ENCODE measurements around the gene SHROOM3. TPM values are rescaled to one million over a fixed set of nuclear protein-coding genes. Genes with fewer than 3 reads are reported as not detected.

The SHROOM3 gene
- polyA plus RNA-seq, 1 donor: 34.3 TPM

DNA sequence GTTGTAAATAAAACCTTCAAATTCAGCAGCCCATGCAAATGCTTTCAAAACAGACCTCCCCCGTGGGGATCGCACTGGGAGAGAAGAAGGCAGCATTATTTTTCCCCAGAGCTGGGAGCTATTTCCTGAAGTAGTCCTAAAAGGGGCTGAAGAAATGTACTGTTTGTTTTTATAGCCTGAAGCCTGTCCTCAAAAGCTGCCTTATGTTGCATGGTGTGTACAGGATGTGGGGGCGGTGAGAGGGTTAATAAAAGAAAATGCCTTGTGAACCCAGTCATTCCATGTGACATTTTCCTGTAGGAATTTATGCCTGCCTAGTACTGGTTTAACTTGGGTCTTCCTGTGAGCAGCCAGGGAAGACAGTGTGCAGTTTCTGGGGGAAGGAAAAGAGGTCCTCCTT lies 318.8 kb downstream of the SHROOM3 start:
- DNase-seq: no peak

DNA sequence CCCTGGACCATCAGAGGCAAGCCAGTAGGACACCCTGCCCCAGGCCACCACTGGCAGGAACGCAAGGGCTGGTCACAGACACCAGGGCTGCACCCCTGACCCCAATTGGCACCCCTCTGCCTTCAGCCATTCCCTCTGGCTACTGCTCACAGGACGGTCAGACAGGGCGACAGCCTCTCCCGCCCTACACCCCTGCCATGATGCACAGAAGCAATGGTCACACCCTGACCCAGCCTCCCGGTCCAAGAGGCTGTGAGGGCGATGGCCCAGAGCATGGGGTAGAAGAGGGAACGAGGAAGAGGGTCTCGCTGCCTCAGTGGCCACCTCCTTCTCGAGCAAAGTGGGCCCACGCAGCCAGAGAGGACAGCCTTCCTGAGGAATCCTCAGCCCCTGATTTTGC lies 319.4 kb downstream of the SHROOM3 start:
- DNase-seq: no peak

DNA sequence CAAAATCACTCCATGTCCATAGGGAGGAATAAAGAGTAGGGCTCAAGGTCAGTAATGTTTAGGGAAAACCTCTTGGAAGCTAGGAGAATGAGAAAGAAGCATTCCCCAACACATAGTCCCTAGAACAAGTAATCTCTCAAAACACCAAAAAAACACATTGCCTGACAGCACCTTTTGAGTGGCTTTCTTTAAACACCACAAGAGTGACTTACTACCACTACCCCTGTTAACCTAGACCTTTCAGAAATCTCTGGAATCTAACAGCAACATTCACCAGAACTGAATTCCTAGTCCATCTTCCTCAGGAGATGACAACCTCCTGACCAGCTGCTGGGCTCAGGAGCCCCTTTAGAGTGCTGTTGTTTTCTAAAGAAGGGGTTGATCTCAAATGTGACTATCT lies 320.7 kb downstream of the SHROOM3 start:
- no peak for DNase-seq

DNA sequence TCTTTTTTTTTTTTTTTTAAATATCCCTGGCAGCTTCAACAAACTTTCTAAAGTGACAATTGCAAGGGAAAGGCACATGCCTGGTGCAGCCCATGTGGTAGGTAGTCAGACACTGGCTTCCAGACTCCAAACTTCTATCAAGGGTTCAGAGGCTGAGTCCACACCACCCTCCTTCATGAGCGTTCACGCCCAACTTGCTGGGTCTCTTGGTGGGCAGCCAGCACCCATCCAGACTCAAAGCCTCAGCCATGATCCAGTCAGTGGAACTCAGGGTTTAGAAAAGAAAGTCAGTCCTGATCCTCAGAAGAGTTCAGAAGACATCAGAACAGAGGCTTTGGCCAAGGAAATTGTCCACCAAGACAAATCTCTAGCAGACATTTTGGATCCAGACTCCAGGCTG lies 321.4 kb downstream of the SHROOM3 start:
- DNase-seq: no peak

DNA sequence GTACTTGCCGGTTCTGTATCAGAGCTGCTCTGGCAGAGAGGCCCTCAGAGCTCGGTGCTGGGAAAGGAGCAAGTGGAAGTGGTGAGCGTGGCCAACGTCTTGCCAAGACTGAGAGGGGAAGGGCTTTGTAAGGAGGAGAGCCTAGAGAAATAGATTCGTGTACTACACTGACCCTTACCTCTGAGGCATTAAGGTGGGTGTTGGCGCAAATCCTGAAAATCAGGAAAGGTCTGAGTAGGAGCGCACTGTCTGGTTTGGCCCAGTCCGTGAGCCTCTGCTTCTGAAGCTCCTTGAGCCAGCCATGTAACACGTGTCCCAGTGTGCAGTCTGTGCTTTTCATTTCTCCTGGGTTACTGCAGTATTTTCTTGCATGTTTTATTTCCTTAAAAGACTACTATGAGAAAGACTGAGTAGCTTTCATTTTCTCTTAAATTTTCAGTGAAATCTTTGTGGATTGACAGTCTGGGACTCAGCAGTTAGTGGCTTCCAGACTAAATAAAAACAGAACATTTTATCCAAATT lies 322.4 kb downstream of the SHROOM3 start:
- DNase-seq: no peak

DNA sequence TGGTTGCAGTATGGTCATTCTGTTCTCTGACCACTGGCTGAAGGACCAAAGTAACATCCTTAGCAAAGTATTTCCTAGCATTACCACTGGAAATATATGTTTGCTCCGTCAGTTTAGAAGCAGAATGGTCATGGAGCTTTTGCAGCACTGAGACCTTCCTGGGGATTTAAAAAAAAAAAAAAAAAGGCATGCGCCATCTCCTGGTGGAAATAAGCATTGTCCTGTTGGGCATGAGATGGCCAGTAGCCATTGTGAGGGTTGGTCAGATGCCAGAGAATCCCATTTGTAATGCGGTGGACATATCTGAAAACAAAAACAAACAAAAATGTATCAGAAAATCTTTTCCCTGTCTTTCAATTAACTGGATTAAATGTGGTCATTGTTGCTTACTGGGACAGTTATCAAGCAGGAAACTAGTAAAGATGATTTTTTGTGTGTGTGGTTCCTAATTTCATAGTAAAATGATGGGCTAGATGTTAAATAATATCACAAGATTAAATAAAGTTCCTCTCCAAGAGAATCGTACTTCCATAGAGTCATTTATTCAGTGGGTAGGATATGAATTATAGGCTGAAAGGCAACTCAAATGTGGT lies 323.4 kb downstream of the SHROOM3 start:
- no peak for DNase-seq

DNA sequence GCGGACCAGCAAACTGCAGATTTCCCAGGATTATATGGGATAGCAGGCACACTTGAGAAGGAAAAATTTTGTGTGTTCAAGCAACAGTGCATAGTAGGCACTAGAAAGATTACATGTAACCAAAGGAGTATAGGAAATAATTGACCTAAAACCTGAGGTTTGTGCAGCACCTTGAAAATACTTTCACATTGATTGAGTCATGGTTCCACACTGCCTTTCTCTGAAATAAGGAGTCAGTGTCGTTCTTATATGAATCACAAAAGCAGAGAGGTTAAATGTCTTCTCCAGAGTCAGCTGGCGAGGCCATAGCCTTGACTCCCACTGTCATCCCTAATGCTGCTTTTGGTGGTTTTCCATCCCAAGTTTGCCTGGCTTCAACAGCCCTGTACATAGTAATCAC lies 324.0 kb downstream of the SHROOM3 start:
- DNase-seq: no peak

DNA sequence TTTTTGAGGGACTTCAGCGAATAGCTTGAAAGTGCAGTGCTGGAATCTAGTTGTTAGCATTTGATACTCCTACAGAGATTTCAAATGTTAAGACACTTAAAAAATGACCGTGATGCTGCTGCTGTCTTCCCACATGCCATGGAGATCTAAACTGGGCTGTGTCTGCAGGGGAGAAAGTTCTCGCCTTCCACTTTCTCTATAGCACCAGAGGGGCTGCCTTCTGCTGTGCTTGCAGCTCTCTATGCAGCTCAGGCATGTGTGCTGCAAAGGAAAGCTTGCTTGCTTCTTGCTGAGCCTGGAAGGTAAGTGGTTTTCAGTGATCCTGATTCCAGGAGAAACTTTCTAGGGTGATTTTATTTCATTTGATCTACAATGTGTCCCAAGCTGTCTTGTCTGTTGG lies 325.2 kb downstream of the SHROOM3 start:
- DNase-seq: no peak

DNA sequence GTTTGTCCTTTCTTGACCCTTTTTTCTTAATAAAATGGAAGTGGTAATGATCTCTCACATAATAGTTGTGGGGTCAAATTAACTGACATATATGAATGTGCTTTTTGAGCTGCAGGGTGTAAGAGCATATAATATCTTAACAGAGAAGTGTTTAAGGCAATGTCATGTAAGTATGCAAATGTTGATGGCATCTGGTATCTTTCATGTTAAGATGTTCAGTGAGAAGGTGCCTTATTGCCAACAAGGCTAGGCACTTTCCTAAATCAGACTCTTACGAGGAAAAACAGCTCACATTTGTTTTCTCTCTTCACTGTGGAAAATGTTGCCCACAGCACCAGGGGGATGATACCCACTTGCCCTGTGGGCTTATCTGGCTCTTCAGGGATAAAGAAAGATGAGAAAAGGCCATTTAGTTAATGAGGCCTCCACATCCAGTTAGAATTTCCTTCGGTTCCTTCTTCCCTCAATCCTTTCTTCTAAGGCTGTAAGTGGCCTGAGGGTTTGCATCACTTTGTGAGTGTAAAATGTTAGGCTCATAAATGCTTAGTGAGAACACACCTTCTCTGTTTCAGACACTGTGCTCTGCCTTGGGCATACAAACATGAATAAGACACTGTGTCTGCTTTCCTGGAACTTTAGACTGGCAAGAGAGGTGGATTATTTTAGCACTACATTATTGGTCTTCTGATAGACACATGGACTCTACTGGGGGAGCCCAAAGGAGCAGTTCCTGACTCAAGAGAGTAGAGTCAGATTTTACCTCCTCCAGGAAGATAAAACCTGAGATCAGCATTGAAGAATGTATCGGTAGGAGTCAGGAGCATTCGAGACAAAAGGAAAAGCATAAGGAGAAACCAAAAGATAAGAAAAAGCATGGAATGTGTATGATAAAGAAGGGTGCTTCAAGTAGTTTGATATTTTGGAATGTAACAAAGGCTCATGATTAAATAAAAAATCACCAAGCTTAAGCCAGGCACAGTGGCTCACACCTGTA lies 327.4 kb downstream of the SHROOM3 start:
- no peak for DNase-seq

DNA sequence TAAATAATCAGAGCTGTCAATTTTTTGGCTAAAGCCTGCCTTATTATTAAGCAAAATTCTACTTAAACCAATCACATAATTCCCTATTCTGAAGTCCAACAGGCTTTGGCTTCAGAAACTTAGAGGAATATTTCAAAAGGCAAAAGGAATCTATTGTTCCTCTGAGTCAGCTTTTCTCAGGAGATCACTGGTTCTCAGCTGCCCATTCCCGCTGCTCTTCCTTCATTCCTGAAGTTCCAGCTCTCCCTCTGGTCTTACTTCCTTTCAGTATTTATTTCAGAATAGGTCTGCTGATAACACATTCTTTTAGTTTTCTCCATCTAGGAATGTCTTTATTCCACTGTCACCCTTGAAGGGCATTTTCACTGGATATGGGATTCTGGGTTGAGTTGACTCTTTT lies 329.2 kb downstream of the SHROOM3 start:
- DNase-seq: no peak

DNA sequence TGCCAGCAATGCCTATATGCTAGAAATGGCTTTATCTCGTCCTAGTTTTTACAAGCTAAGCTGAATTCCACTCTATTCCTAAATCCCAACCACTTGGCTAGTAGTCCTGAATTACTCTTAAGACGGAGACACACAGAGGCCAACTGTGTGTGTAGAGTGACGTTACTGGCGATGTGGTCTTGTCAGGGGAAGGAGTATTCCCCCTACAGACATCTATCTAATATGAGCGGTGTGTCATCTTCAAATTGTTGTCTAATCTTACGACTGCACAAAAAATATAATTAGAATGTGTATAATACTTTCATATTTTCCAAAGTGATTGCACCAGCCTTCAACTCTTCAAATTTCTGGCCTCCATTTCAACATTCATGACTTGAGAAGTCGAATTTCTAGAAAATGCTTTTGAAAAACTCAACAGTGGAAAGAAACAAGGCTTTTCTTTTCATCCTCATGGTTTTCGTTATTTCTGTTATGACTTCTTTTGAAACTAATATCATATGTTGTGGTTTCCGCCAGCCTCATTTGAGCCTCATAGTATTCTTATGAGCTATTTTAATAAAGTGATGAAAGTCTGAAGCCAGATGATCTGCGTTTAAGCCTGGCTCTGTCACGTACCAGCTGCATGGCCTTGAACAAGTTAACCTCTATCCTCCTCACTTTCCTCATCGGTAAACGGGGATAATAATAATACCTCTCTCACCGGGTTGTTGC lies 330.6 kb downstream of the SHROOM3 start:
- no peak for DNase-seq

DNA sequence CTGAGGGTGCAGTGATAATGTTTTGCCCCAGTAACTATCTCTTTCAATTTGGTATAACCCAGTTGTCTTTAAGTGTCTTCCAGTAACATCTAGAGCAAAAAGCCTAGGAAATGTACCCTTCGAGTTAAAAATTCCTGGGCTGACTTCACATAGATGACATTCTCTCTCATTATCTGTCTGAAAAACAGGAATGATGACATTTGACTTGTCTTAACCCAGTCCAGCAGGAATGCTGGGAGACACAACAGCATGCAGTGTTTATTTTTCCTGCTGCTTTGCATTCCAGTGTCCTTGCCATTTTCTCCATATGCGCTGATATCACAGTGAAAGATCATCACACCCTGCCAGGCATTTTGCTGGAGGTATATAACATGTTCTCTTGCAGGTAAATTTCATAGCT lies 333.0 kb downstream of the SHROOM3 start:
- no peak for DNase-seq

DNA sequence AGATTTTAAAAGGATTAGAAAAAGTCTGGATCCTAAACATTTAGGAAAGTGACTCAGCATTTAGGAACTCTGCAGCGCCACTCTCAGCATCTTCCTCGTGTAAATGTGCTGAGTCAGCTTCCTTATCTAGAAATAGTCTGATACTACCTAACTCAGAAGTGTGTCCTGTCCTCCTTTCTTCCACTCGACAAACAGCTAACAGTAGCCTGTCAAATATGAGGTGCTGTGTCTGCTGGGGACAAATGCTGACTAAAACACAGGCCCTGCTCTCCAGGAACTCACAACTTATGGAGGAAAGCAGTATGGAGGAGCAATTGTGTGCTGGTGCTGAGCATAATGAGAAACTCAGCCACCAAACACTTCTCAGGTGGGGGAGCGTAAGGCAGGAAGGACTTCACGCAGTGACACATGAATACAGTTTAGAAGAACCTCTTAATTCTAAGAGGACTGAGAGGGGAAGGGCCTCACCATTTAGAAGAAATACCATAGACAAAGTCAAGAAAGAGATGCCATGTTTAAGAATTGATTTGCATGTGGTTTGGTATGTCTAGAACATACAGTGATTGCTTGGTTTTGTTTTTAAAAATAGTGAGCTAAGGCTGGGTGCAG lies 337.6 kb downstream of the SHROOM3 start:
- no peak for DNase-seq

DNA sequence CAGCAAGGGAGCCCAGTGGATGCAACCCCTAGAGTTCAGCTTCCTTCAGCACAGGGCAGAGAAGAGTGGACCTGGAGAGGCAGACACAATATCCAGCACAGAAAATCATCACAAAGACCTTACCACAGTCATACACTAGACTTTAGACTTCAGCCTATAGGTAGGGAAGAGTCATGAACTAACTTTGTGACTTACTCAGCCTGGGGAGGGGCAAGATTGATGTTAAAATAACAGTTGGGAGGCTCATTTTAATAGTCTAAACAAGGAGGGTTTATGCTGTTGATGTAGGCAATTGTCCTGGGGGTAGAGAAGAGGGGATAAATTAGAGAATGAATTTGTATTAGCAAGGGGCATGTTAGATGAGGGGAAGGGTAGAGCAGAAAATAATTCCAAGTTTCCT lies 338.7 kb downstream of the SHROOM3 start:
- DNase-seq: no peak

DNA sequence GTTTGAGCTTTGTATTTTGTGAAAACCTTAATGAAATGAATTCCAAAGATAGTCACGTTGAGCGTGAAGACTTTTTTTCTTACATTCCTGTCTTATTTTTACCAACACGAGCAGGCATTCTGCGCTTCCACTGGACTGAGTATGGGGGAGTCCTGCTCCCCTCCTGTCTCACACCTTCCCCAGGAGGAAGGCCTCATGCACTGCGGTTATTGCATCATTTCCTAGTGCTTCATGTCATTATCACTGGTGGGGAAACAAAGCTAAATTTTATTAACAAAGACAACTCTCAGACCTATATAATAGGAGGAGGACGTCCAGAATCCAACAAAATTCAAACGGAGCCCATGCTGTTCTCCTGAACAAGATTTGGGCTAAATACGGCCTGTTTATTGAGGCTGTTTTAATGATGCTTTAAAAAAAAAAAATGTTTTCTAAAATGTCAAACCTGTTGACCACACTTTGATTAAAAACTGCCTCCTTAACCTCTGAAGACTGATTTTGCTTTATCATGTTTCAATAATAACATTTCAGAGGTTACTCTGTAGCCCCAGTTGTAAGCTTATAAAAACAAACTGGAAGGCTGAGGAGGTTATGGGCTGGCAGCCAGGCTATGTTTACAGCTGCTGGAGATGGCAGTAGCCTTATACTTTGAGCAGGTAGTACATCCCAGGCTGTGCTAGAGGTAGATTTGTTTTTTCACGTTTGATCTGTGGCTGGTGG lies 344.9 kb downstream of the SHROOM3 start:
- DNase-seq: no peak

DNA sequence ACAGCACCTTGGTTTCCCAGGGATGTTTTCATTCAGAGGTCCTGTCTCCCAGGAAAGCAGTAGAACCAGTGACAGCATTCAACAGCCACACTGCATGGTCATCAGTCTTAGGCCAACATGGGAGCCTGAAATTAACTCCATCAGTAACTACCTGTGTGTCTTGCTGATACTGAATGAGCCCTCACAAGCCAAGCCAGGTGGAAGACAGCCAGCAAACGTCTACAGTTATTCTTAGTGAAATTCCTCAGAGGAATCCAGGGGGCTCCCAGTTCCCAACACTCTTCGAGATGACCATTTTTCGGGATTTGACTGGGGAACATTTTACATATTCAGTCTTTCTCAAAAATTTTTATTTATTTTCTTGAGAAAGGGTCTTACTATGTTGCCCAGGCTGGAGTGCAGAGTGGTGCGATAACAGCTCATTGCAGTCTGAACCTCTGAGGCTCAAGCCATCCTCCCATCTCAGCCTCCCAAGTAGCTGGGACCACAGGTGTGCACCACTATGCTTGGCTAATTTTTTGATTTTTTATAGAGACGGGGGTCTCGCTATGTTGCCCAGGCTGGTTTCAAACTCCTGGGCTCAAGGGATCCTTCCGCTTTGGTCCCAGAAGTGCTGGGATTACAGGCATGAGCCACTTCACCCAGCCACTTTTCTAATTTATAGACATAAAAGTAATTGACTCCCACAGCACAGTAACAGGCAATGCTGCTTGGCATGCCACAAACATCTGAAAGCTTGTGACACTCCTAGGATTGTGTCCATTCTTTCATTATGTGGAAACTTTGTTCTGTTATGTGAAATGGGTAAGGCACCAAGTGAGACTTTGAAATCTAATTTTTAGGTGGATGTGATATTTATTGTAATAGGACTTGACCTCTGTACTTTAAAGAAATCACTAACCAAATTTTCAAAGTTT lies 346.0 kb downstream of the SHROOM3 start:
- DNase-seq: no peak

DNA sequence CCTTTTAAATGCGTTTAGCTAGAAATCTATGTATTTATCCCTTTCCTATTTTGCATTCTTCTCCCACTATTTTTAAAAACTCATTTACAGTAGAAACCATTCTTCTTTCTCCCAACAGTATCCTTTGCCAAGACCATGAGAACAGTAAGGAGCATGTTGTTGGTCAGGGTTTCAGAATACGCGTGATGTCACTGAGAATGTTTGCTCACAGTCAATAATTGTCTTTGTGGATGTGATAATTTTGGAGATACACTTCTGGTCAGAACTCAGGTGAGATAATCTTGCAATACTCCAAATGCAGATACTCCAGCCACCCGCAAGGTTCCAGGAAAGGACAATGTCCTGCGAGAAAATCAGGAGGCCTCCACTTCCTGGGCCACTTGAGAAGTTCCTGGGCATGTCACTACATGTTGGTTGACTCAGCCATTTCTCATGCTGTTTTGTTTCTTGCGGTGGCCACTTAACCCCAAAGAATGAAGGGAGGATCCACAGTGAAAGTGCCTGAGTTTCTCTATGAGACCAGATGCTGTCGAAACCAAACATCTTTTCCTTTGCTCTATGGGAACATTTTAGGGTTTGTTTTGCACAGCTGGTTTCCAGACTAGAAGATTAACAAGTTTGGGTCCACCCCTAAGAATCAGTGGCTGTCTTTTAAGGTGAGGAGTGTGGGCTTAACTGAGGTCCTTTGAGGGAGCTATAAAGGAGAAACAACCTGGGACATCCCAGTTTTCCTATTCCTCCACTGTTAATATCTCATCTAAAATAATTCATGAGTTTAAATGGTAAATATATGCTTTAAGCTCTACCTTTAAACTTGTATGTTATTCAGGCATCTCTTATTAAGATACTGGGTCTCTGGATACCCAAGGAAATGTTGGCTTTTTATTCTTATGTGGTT lies 346.9 kb downstream of the SHROOM3 start:
- no peak for DNase-seq

DNA sequence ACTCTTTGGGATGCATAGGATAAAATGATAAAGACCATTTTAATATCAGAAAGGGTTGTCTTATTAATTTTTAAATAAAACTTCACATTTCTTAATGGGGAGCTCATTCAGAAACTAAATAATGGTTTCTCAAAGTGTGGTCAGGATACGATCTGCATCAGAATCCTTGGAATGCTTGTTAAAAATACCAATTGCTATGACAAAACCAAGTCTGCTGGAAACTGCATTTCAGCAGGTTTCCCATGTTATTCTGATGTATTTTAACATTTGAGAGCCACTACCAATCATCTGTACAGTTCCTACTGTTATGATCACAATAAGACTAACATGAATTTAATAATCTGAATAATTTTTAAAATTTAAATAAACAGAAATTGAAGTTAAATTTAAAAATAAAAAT lies 347.8 kb downstream of the SHROOM3 start:
- no peak for DNase-seq

DNA sequence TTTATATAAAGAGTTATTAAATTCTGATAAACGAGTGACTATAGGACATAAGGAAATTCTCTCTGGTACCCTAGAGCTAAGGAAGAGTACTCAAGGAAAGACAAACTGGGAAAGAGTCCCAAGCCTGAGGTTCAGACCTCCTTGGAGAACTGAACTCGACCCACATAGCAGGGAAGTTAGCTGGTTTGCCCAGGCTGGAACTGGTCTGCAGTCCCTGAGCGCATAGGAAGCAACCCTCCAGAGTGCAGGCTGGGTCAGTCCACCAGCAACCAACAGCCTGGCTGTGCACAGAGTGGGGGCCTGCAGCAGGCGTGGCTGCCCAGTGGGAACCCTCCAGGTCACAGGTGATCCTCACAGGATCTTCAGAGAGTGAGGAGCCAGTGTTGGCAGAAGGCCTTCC lies 348.8 kb downstream of the SHROOM3 start:
- DNase-seq: no peak

DNA sequence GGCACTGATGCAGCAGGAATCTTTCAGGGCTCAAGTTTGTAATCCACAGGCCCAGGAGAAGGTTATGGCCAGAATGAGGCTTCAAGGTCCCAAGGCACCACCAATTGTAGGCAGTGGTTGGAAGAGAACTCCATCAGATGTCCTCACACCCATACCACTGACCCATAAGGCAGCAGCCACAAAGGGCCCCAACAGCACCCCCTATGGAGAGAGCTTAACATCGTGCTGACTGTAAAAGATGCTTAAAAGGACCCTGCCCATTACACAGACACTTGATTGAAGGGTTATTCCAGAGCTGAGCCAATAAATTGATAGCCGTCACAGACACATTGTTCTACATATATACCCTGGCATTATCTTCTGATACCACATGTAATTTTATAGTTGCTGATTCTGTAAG lies 349.2 kb downstream of the SHROOM3 start:
- no peak for DNase-seq
